SK-N-SH (cell line): ENCODE results near the gene RPRML. TPM values are rescaled to one million over a fixed set of nuclear protein-coding genes. Genes with fewer than 3 reads are reported as not detected.
A peak's percentile ranks its signal among the peaks of the same experiment; 100 is the strongest.

Source experiments
- CTCF ChIA-PET: fragments of 300-600, 350-600 bp; formaldehyde crosslinking; extraction: SDS; loops from one replicate; lab custom pipeline; 2021; lab: Yijun Ruan, JAX
- POLR2A ChIA-PET: fragments of 350-600 bp; sonication (Branson Sonifier 250); formaldehyde crosslinking; extraction: SDS; loops from one replicate; lab custom pipeline; 2020; ENCODE audit warnings: antibody characterized with exemption, inconsistent platforms; lab: Yijun Ruan, JAX
- DNase-seq: peaks from one replicate; pipeline ENCODE4 v3.0.0; 2012
- H2AFZ ChIP-seq: fragments of 200-600 bp; sonication (generic); 2 replicates; pipeline ENCODE4 v1.8.1; 2016; ENCODE audit warnings: antibody characterized with exemption, mild to moderate bottlenecking, low read depth
- H3F3A ChIP-seq: fragments of 200-600 bp; sonication (generic); replicated peaks from 2 replicates; pipeline ENCODE3; 2016; ENCODE audit warnings: antibody characterized with exemption, mild to moderate bottlenecking; ENCODE audit not compliant: insufficient read depth
- H3K27ac ChIP-seq, 2 experiments: fragments of 200-500 bp in 1 of 2; fragments of 200-600 bp in 1 of 2; sonication (Bioruptor generic) in 1 of 2; sonication (generic), shearing (Covaris generic) in 1 of 2; 2 replicates each; pipeline versions ENCODE4 v1.5.1 to v1.6.1; 2014 to 2016; ENCODE audit warnings: low read depth in 2 of 2, inconsistent platforms in 1 of 2, low read length in 1 of 2, mild to moderate bottlenecking in 1 of 2, mixed read lengths in 1 of 2
- H3K27me3 ChIP-seq: fragments of 200-600 bp; sonication (generic), shearing (Covaris generic); 2 replicates; pipeline ENCODE4 v1.6.1; 2016; ENCODE audit warnings: mixed run types; ENCODE audit not compliant: insufficient read depth
- H3K36me3 ChIP-seq, 2 experiments: fragments of 200-500 bp in 1 of 2; fragments of 200-600 bp in 1 of 2; sonication (Bioruptor generic) in 1 of 2; sonication (generic) in 1 of 2; replicated peaks in 1 of 2; 2 replicates each; pipeline versions ENCODE3 to v1.5.1; 2014 to 2016; ENCODE audit warnings: low read length in 1 of 2, mild to moderate bottlenecking in 1 of 2; ENCODE audit not compliant: insufficient read depth in 2 of 2, control insufficient read depth in 1 of 2
- H3K4me1 ChIP-seq, 2 experiments: fragments of 200-500 bp in 1 of 2; fragments of 200-600 bp in 1 of 2; sonication (Bioruptor generic) in 1 of 2; sonication (generic), shearing (Covaris generic) in 1 of 2; 2 replicates each; pipeline versions ENCODE4 v1.5.1 to v1.6.1; 2014 to 2016; ENCODE audit warnings: low read depth in 1 of 2, low read length in 1 of 2, mixed run types in 1 of 2; ENCODE audit not compliant: insufficient read depth in 2 of 2, control insufficient read depth in 1 of 2
- H3K4me2 ChIP-seq: fragments of 200-600 bp; sonication (generic), shearing (Covaris generic); 2 replicates; pipeline ENCODE4 v1.6.1; 2017; ENCODE audit warnings: mixed run types
- H3K4me3 ChIP-seq, 2 experiments: fragments of 200-500 bp in 1 of 2; fragments of 200-600 bp in 1 of 2; sonication (Bioruptor generic) in 1 of 2; sonication (generic), shearing (Covaris generic) in 1 of 2; 2 replicates each; pipeline versions ENCODE4 v1.5.1 to v1.8.1; 2014 to 2016; ENCODE audit warnings: low read depth in 2 of 2, inconsistent platforms in 1 of 2, low read length in 1 of 2, mild to moderate bottlenecking in 1 of 2, mixed read lengths in 1 of 2, moderate library complexity in 1 of 2
- H3K79me2 ChIP-seq: fragments of 200-600 bp; sonication (generic); 2 replicates; pipeline ENCODE4 v1.8.1; 2017; ENCODE audit warnings: mild to moderate bottlenecking; ENCODE audit not compliant: insufficient read depth
- H3K9ac ChIP-seq: fragments of 200-600 bp; sonication (generic); 2 replicates; pipeline ENCODE4 v1.6.1; 2017; ENCODE audit warnings: mixed run types
- H3K9me2 ChIP-seq: fragments of 200-600 bp; sonication (generic); 2 replicates; pipeline ENCODE4 v1.6.1; 2017; ENCODE audit warnings: mixed run types
- H3K9me3 ChIP-seq: fragments of 200-600 bp; sonication (generic); 2 replicates; pipeline ENCODE4 v1.6.1; 2017; ENCODE audit warnings: mixed run types, mild to moderate bottlenecking, moderate library complexity
- H4K20me1 ChIP-seq: fragments of 200-600 bp; sonication (generic); 2 replicates; pipeline ENCODE4 v1.6.1; 2017; ENCODE audit warnings: mild to moderate bottlenecking, mixed run types; ENCODE audit not compliant: insufficient read depth
- CHD2 ChIP-seq: fragments of 150-350 bp; IDR thresholded peaks from 2 replicates; pipeline ENCODE4 v1.6.1; 2018; ENCODE audit warnings: low read length; ENCODE audit not compliant: partially characterized antibody
- EP300 ChIP-seq, 2 experiments: IDR thresholded peaks; 2 replicates each; pipeline versions ENCODE4 v1.4.0 to v1.6.1; 2012; ENCODE audit warnings: borderline replicate concordance in 1 of 2, low read depth in 1 of 2, low read length in 1 of 2
- EZH2phosphoT487 ChIP-seq: fragments of 200-600 bp; sonication (generic); IDR thresholded peaks from 2 replicates; pipeline ENCODE4 v1.6.1; 2017; ENCODE audit warnings: low read depth, mixed run types, mild to moderate bottlenecking, antibody characterized with exemption, moderate library complexity, borderline replicate concordance
- FOSL2 ChIP-seq: IDR thresholded peaks from 2 replicates; pipeline ENCODE4 v1.4.0; 2012; ENCODE audit warnings: low read depth, mild to moderate bottlenecking, moderate library complexity, borderline replicate concordance
- GATA2 ChIP-seq: sonication (generic); formaldehyde crosslinking; IDR thresholded peaks from 2 replicates; pipeline ENCODE4 v1.5.0; 2020; ENCODE audit warnings: mild to moderate bottlenecking, missing genetic modification reagents
- IRF3 ChIP-seq: fragments of 150-350 bp; IDR thresholded peaks from 2 replicates; pipeline ENCODE4 v1.6.1; 2016; ENCODE audit warnings: mild to moderate bottlenecking, low read depth, low read length
- JUND ChIP-seq: IDR thresholded peaks from 2 replicates; pipeline ENCODE4 v1.4.0; 2012
- MAX ChIP-seq: IDR thresholded peaks from 2 replicates; pipeline ENCODE4 v1.4.0; 2012; ENCODE audit warnings: low read depth
- MXI1 ChIP-seq: IDR thresholded peaks from 2 replicates; pipeline ENCODE4 v1.6.1; 2012; ENCODE audit warnings: mild to moderate bottlenecking, low read depth, low read length, improper control_type of control experiment
- NFIC ChIP-seq: IDR thresholded peaks from 2 replicates; pipeline ENCODE4 v1.4.0; 2012; ENCODE audit warnings: borderline replicate concordance
- PBX3 ChIP-seq: IDR thresholded peaks from 2 replicates; pipeline ENCODE4; 2012
- POLR2AphosphoS5 ChIP-seq: IDR thresholded peaks from 2 replicates; pipeline ENCODE4 v1.6.1; 2012; ENCODE audit warnings: low read depth, low read length
- RCOR1 ChIP-seq: fragments of 150-350 bp; IDR thresholded peaks from 2 replicates; pipeline ENCODE4 v1.6.1; 2017; ENCODE audit warnings: antibody characterized with exemption, low read length
- RXRA ChIP-seq: IDR thresholded peaks from 2 replicates; pipeline ENCODE4 v1.4.0; 2012; ENCODE audit warnings: low read depth, mild to moderate bottlenecking, borderline replicate concordance
- SIN3A ChIP-seq: IDR thresholded peaks from 2 replicates; pipeline ENCODE4 v1.6.1; 2012; ENCODE audit warnings: low read depth, mild to moderate bottlenecking, low read length, moderate library complexity, borderline replicate concordance
- TAF1 ChIP-seq: IDR thresholded peaks from 2 replicates; pipeline ENCODE4 v1.6.1; 2012; ENCODE audit warnings: low read depth, mild to moderate bottlenecking, low read length, moderate library complexity, borderline replicate concordance
- USF1 ChIP-seq: IDR thresholded peaks from 2 replicates; pipeline ENCODE4 v1.4.0; 2012; ENCODE audit warnings: low read depth, borderline replicate concordance
- YY1 ChIP-seq: IDR thresholded peaks from 2 replicates; pipeline ENCODE4 v1.4.0; 2012; ENCODE audit warnings: low read depth, mild to moderate bottlenecking
- WGBS: methylation state at CpG from one replicate; pipeline ENCODE4 v1.1.6; 2017; ENCODE audit warnings: low lambda C conversion rate; 5-methylcytosine and 5-hydroxymethylcytosine counted together
- polyA plus RNA-seq, 3 experiments: library from polyadenylated mRNA; depleted of rRNA; stranded (reverse); fragments of >200 nt; gene quantifications; 2 replicates each; pipeline ENCODE4 v1.2.3, GENCODE V29; 2012

RPRML gene
- polyA plus RNA-seq, 1 of the 3 experiments (the other 2 are of a cell fraction) = not detected

- peak overlapping the region; percentile 12 for H3K4me2 ChIP-seq
- no peaks in the 10 kb centered on the region for H3K79me2 ChIP-seq
- H3F3A ChIP-seq = peaks cover 21% of the 10 kb centered on the region
- peaks cover 14 to 20% of the 10 kb centered on the region in 2 experiments; a peak in 3 of 4 replicates for H3K4me1 ChIP-seq
- peak overlapping the region in 1 of 2 experiments; percentile 43; a peak in 2 of 4 replicates for H3K27ac ChIP-seq
- CTCF ChIA-PET = interaction anchor here (0.5 to 9.9 kb wide), 25 partner anchors 7 to 940 kb away, joined by 3 to 278 read pairs (median 16); partner anchors contain the start of genes RPRML and WNT9B
- TF ChIP-seq PBX3 = peak; percentile 35
- peak; percentile 60 for TF ChIP-seq MAX
- no peak for TF ChIP-seq EP300 (IDR thresholded peaks at IDR 0.05; ENCODE audit: borderline replicate concordance in 1 of 2, low read depth in 1 of 2, low read length in 1 of 2)
- TF ChIP-seq RXRA = peak; percentile 62; the same call in 1 of the 2 replicates
- no peak for TF ChIP-seq IRF3
- TF ChIP-seq TAF1 = peak; percentile 5; the same call in 1 of the 2 replicates
- TF ChIP-seq GATA2 (CRISPR knock-in tag) = peak; percentile 47; the same call in 1 of the 2 replicates
- TF ChIP-seq JUND = peak; percentile 23
- no peak for TF ChIP-seq EZH2phosphoT487
- TF ChIP-seq RCOR1 = no peak
- TF ChIP-seq POLR2AphosphoS5 = peak; percentile 40
- 0 out of 2 replicates have a peak, but pooled peaks have one; percentile 13 for TF ChIP-seq SIN3A
- TF ChIP-seq CHD2 = peak; percentile 30
- TF ChIP-seq YY1 = peak; percentile 21; the same call in 1 of the 2 replicates
- peak; percentile 31; the same call in 1 of the 2 replicates for TF ChIP-seq FOSL2
- TF ChIP-seq MXI1 = no peak
- TF ChIP-seq USF1 = no peak
- peak; percentile 68 for TF ChIP-seq NFIC
- POLR2A ChIA-PET = interaction anchor here (0.7 to 1.6 kb wide), 3 partner anchors 26 to 70 kb away, joined by 3 to 4 read pairs (median 4); no protein-coding TSS in a partner anchor
- no peak overlapping the region for H2AFZ ChIP-seq
- H3K9me3 ChIP-seq = no peaks in the 10 kb centered on the region
- 47% methylated on average over 16 of the region's 21 CpGs for WGBS
- peak; percentile 48 for DNase-seq
- H3K36me3 ChIP-seq = peaks cover 16 to 28% of the 10 kb centered on the region in 2 experiments
- H3K4me3 ChIP-seq = no peak overlapping the region
- no peaks in the 10 kb centered on the region for H3K9me2 ChIP-seq
- no peak overlapping the region for H3K9ac ChIP-seq
- H3K27me3 ChIP-seq = no peaks in the 10 kb centered on the region
- peaks cover 5% of the 10 kb centered on the region; the same call in 1 of the 2 replicates for H4K20me1 ChIP-seq
Measured at GRCh38 chr17:46943501-46944393, 35.3 kb downstream of the RPRML start.
